ENCODE measurements around the gene GLRA3. TPM values are rescaled to one million over a fixed set of nuclear protein-coding genes. Genes with fewer than 3 reads are reported as not detected.

GLRA3 gene
- polyA plus RNA-seq, 1 donor (not counting 4 experiments of a cell fraction or from before 2014, with no cell fraction given) = not detected

GRCh38 chr4:174761451-174761850 is 67.6 kb downstream of the GLRA3 start:
- Histone ChIP-seq H3K27me3 (ENCODE audit: control insufficient read depth, extremely low read depth, insufficient read depth, low read length) (no peaks in the 10 kb centered on the region), H3K9me3 (ENCODE audit: control insufficient read depth, low read depth, low read length) (no peaks in the 10 kb centered on the region), H3K4me2 (ENCODE audit: control insufficient read depth, extremely low read depth, insufficient read depth, low read depth, low read length) (no peak overlapping the region), H3K4me3 (ENCODE audit: control insufficient read depth in 2 of 3, extremely low read depth in 1 of 3, insufficient read depth in 2 of 3, low read depth in 1 of 3, low read length in 3 of 3) (no peak overlapping the region), H3K27ac (ENCODE audit: control insufficient read depth, insufficient read depth, low read length) (no peak overlapping the region), H3K9ac (ENCODE audit: control insufficient read depth, extremely low read depth, insufficient read depth, low read length) (no peak overlapping the region), H3K4me1 (ENCODE audit: control insufficient read depth, extremely low read depth, insufficient read depth, low read length) (no peaks in the 10 kb centered on the region), H3K79me2 (ENCODE audit: control insufficient read depth, insufficient read depth, low read length) (no peaks in the 10 kb centered on the region), H2AFZ (ENCODE audit: control insufficient read depth, low read length) (no peak overlapping the region), H4K20me1 (ENCODE audit: control insufficient read depth, extremely low read depth, insufficient read depth, low read length) (no peaks in the 10 kb centered on the region), H3K36me3 (ENCODE audit: control insufficient read depth in 2 of 2, extremely low read depth in 1 of 2, insufficient read depth in 2 of 2, low read length in 2 of 2) (no peaks in the 10 kb centered on the region), H3K9me1 (ENCODE audit: control insufficient read depth, extremely low read depth, insufficient read depth, low read length) (no peaks in the 10 kb centered on the region)
- dilution Hi-C loops (cut with MboI; ENCODE audit: extremely low pct_ligation_motif_present, low sequenced_read_pairs) = no loop called here
- no peak for DNase-seq (ENCODE audit: low read depth, low spot score)
- TF ChIP-seq CTCF (optimal IDR thresholded peaks at IDR 0.05 in 1 of 3, IDR thresholded peaks at IDR 0.05 in 1 of 3, conservative IDR thresholded peaks at IDR 0.05 in 1 of 3; ENCODE audit: extremely low read depth in 1 of 3, insufficient read depth in 2 of 3, low read length in 3 of 3) (no peak), EZH2 (IDR thresholded peaks at IDR 0.05; ENCODE audit: low read length) (no peak)
- no peak for FAIRE-seq

- Histone ChIP-seq H3K9me1 (ENCODE audit: control insufficient read depth, extremely low read depth, insufficient read depth, low read length) (no peaks in the 10 kb centered on the region), H3K27ac (ENCODE audit: control insufficient read depth, insufficient read depth, low read length) (no peak overlapping the region), H3K9me3 (ENCODE audit: control insufficient read depth, low read depth, low read length) (no peaks in the 10 kb centered on the region), H2AFZ (ENCODE audit: control insufficient read depth, low read length) (no peak overlapping the region), H3K4me1 (ENCODE audit: control insufficient read depth, extremely low read depth, insufficient read depth, low read length) (no peaks in the 10 kb centered on the region), H3K27me3 (ENCODE audit: control insufficient read depth, extremely low read depth, insufficient read depth, low read length) (no peaks in the 10 kb centered on the region), H3K9ac (ENCODE audit: control insufficient read depth, extremely low read depth, insufficient read depth, low read length) (no peak overlapping the region), H4K20me1 (ENCODE audit: control insufficient read depth, extremely low read depth, insufficient read depth, low read length) (no peaks in the 10 kb centered on the region), H3K4me3 (ENCODE audit: control insufficient read depth in 2 of 3, extremely low read depth in 1 of 3, insufficient read depth in 2 of 3, low read depth in 1 of 3, low read length in 3 of 3) (no peak overlapping the region), H3K4me2 (ENCODE audit: control insufficient read depth, extremely low read depth, insufficient read depth, low read depth, low read length) (no peak overlapping the region), H3K36me3 (ENCODE audit: control insufficient read depth in 2 of 2, extremely low read depth in 1 of 2, insufficient read depth in 2 of 2, low read length in 2 of 2) (no peaks in the 10 kb centered on the region), H3K79me2 (ENCODE audit: control insufficient read depth, insufficient read depth, low read length) (no peaks in the 10 kb centered on the region)
- dilution Hi-C loops (cut with MboI; ENCODE audit: extremely low pct_ligation_motif_present, low sequenced_read_pairs) = no loop called here
- TF ChIP-seq CTCF (optimal IDR thresholded peaks at IDR 0.05 in 1 of 3, IDR thresholded peaks at IDR 0.05 in 1 of 3, conservative IDR thresholded peaks at IDR 0.05 in 1 of 3; ENCODE audit: extremely low read depth in 1 of 3, insufficient read depth in 2 of 3, low read length in 3 of 3) (no peak), EZH2 (IDR thresholded peaks at IDR 0.05; ENCODE audit: low read length) (no peak)
- FAIRE-seq (no peak), DNase-seq (ENCODE audit: low read depth, low spot score) (no peak)
These were observed 71.3 kb downstream of the GLRA3 start for GRCh38 chr4:174757736-174758135.
